GM18498 (cell line): Measurements from ENCODE around the gene DUSP22.
"Not testable (repeated sequence)": the region's sequence is repeated elsewhere in the genome, so short reads cannot be mapped to it uniquely, and the experiment has no call there.

Experiments used
- ATAC-seq: cut with Tn5 transposase; IDR thresholded peaks from one replicate; pipeline ENCODE4 v1.9.1; 2021; ENCODE audit warnings: mild to moderate bottlenecking, moderate library complexity; ENCODE audit not compliant: unreplicated experiment

The DUSP22 gene

DNA sequence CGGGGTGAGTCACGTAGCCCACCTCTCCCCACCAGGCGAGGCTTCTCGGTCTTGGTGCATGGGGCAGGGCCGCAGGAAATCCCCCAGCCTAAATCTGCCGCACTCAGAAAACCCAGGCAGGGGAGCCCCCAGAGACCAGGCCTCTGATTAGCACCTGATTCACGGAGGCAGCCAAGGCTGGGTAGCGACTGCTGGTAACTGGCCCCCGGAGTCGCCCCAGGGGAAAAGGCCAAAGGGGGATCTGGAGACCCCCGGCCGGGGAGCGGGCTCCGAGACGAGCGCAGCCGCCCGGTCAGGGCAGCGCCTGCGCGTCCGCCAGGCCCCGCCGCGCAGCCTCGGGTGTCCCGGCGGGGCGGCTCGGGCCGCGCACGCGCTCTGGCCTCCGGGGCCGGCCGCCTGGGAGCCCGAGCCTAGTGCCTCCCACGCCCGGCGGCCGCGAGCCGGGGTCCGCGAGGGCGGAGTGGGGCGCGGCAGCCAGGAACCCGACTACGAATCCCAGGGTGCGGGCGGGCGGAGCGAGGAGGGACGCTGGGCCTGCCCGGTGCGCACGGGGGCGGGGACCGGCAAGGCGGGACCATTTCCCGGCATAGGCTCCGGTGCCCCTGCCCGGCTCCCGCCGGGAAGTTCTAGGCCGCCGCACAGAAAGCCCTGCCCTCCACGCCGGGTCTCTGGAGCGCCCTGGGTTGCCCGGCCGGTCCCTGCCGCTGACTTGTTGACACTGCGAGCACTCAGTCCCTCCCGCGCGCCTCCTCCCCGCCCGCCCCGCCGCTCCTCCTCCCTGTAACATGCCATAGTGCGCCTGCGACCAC lies at the start of gene DUSP22:
TSS of gene DUSP22 (plus strand) at position 791 of the 809 bp plus-strand sequence. CDS start 53 bp downstream, outside the sequence.
- peak; percentile 46 for ATAC-seq

DNA sequence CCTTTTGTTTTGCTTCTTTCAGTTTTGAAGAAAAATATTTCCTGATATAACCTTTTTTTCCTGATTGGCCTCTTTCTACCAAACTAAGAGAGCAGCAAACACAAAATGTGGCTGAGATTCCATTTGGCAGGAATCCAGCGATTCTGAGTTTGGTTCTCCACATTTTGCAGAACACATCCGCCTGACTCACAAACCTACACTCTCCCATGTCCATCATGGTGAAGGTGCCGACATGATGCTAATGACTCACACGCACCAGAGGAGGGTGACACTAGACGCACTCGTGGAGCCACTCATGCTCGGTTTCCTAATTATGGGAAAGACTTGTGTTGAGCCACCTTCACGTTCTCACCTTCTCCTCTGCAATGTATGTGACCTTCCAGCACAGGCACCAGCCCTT lies 45.9 kb upstream of the DUSP22 start:
- ATAC-seq, result no peak

DNA sequence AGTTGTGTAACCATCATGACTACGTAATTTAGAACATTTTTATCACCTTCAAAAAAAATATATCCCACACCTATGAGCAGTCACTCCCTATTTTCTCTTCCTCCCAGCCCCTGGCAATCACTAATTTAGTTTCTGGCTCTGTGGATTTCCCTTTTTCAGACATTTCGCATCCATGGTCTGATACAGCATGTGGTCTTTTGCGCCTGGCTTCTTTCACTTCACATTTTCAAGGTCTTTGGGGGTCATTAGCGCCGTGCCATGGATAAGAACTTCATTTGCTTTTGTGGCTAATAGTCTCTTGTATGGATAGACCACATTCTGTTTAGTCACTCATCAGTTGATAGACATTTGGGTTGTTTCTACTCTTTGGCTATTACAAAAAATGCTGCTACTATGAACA lies 44.9 kb upstream of the DUSP22 start:
- ATAC-seq, result no peak

DNA sequence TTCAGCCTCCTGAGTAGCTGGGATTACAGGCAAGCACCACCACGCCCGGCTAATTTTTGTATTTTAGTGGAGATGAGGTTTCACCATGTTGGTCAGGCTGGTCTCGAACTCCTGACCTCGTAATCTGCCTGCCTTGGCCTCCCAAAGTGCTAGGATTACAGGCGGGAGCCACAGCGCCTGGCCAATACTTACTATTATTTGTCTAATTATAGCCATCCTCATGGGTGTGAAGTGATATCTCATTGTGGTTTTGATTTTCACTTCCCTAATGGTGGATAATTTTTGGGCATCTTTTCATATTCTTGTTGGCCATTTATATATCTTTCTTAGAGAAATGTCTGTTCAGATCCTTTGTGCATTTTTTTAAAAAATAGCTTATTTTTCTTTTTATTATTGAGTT lies 44.2 kb upstream of the DUSP22 start:
- ATAC-seq, result not testable (repeated sequence)

DNA sequence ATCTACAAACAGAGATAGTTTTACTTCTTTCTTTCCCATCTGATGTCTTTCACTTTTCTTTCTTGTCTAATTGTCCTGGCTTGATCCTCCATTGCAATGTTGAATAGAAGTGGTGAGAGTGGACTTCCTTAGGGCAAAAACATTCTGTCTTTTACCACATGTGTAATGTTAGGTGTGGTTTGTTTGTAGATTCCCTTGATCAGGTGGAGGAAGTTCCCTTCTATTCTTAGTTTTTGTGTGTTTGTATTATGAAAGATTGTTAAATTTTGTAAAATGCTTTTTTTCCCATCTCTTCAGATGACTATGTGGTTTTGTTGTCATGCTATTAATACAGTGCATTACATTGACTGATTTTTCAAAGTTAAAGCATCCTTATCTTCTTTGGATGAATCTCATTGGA lies 41.6 kb upstream of the DUSP22 start:
- no peak for ATAC-seq

GRCh38 chr6:251920-252319 lies 40.4 kb upstream of the DUSP22 start:
- peak; percentile 50 for ATAC-seq

GRCh38 chr6:252775-253535 lies 39.3 kb upstream of the DUSP22 start:
- ATAC-seq, result no peak

DNA sequence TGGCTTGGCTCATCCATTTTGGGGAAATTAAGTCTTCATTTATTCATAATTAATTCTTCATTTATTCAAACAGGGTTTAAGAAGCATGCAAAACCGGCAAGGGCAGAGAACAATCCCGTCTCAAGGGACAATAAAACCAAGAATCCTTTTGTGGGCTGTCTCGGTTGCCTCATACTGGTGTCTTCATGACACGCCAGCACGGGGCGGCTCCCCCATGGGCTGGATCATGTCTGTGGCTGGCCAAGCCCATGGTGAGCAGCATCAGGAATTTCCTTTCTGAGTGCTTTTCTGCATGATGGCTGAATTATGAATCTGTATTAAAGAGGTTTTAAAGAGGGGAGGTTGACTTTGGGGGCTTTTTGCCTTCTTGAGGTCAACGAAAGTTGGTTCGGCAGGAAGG lies 38.3 kb upstream of the DUSP22 start:
- ATAC-seq, result no peak

GRCh38 chr6:255041-255750 lies 37.1 kb upstream of the DUSP22 start:
- ATAC-seq, result no peak

DNA sequence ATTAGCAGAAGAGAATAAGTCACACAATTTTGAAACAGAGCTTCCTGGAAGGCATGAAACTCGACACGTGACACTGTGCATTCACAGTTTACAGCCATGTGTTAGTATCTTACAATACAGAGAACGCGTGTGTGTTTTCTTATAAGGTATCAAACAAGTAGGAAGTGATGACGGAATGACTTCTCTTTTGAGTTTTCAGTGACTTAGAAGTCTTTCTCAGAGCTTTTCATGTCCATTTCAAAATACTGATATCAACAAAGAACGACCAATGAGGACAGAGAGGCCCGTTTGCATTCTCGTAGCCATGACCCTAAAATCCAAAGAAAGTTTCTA lies 36.6 kb upstream of the DUSP22 start:
- no peak for ATAC-seq

DNA sequence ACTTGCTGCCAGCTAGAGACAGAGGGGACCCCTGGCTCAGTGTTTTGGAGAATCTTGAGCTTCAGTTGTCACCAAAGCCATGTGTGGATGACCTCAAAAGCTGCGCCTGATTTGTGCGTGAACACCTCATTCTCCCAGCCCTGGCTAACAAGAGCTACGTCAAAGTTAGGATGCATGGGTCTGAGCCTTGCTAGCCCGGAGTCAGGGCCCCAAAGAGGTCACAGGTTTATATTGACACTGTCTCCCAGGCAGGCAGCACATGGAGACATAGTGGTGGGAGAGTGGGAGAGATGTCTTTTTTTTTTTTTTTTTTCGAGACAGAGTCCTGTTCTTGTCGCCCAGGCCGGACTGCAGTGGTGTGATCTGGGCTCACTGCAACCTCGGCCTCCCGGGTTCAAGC lies 36.1 kb upstream of the DUSP22 start:
- ATAC-seq, result no peak

GRCh38 chr6:257031-257725 lies 35.1 kb upstream of the DUSP22 start:
- ATAC-seq, result no peak

DNA sequence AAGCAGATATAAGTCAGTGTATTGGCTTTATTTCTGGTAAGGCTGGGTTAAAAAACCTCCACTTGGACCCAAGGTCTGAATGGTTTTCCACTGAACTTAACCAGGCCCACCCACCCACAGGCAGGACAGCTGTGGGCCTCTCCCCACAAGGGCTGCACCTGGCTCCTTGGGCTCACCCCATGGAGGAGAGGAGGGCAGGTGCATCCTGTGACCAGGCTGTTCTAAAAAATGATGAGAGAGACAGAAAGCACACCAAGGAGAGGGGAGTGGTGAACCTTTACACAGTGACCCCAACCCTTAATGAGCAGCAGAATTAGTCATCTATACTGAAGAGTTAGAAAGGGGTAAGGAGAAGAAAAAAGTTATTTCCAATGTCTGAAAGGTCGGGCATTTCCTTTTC lies 34.5 kb upstream of the DUSP22 start:
- ATAC-seq, result no peak

DNA sequence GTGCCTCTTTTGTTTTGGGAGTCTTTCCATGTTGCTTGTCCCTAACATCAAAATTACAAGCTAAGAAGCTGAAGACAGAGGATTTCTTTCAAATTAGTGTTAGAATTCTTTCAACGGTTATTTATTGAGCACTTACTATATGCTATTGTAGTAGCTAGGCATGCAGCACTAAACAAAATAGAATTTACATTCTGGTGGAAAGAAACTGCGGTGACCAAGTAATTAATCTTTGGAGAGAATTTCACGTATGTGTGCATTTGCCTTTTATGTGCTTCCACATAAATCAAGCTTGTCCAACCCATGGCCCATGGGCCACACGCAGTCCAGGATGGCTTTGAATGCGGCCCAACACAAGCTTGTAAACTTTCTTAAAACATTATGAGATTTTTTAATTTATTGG lies 33.0 kb upstream of the DUSP22 start:
- no peak for ATAC-seq

DNA sequence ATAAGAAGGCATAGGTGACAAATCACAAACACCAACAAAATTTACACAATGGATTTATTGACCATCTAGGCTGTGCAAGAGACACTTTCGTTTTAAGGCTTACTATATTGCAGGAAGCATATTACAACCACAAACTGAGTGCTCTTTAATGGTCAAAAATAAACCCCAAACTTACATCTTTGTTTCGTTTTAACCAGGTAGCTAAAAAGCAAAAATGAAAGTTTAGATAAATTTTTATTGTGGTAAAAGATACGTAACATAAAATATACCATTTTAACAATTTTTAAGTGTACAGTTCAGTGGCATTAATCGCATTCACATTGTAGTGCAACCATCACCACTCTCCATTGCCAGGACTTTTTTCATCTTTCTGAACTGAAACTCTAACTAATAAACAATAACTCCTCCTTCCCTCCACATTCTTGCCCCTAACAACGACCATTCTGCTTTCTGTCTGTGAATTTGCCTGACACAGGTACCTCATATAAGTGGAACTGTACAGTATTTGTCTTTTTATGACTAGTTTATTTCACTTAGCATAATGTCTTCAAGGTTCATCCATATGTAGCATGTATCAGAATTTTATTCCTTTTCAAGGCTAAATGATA lies 32.3 kb upstream of the DUSP22 start:
- peak; percentile 85 for ATAC-seq

DNA sequence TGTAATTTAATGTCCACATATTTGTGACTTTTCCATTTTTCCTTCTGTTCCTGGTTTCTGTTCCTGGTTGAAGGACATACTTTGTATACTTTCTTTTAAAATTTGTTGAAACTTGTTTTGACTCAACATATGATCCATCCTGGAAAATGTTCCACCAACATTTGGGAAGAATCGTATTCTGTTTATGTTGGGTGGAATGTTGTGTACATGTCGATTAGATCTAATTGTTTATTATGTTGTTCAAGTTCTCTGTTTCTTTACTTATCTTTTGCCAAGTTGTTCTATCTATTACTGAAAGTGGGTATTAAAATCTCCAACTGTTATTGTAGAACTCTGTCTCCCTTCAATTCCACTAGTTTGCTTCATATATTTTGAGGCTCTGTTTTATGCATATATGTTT lies 27.7 kb upstream of the DUSP22 start:
- no peak for ATAC-seq

GRCh38 chr6:268394-268935 lies 23.8 kb upstream of the DUSP22 start:
- no peak for ATAC-seq

- ATAC-seq, result no peak
Observed at GRCh38 chr6:273551-274058, 18.7 kb upstream of the DUSP22 start.

GRCh38 chr6:277746-278145 lies 14.5 kb upstream of the DUSP22 start:
- no peak for ATAC-seq

DNA sequence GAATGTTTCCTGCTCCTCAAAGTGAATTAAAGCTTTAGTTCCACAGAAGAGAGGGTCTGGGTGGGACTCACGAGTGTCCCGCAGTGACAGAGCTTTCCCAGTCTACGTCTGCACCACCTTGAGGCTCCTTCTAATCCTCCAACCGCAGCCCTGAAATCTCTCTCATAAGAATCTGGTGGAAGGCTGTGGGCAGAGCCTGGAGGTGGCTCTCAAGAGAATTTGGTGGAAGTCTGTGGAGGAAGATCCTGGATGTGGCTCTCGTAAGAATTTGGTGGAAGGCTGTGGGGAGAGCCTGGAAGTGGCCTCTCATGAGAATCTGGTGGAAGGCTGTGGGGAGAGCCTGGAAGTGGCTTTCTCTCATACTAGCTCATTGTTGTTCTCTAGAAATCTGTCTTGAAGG lies 13.8 kb upstream of the DUSP22 start:
- no peak for ATAC-seq
